Measurements from ENCODE around the gene CHST15.

Gene CHST15

DNA sequence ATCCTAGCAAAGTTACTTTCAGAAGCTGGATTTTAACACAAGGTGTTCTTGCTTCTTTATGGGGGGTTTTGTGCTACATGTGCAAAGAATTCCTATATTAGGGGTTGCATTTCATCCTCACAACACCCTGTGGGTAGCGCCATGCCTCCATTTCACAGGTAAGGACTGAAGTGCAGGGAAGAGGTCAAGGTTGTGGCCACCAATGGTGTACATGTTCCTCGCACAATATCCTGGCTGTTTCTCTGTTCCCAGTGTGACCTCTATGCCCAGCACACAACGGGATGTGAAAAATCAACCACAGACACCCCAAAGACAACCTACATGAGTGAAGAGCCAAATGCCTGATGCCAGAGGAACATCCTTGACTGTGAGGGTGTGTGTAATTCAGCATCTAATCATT lies 80.8 kb downstream of the CHST15 start:
- peaks cover 19 to 32% of the 10 kb centered on the region in 2 experiments for H3K4me1 ChIP-seq (ENCODE audit: control insufficient read depth in 1 of 2, insufficient read depth in 1 of 2, low read depth in 1 of 2, low read length in 1 of 2)
- H3K36me3 ChIP-seq: peaks cover 98% of the 10 kb centered on the region
- TF ChIP-seq CTCF (IDR thresholded peaks at IDR 0.05): no peak
- H3K9me3 ChIP-seq: no peaks in the 10 kb centered on the region
- no peak overlapping the region for H3K4me3 ChIP-seq (ENCODE audit: low read depth in 1 of 2, low read length in 1 of 2)
- peak overlapping the region; percentile 39 for H3K27ac ChIP-seq
- H3K27me3 ChIP-seq: no peaks in the 10 kb centered on the region

GRCh38 chr10:124012066-124012465 lies 81.3 kb downstream of the CHST15 start:
- Histone ChIP-seq H3K9me3 (no peaks in the 10 kb centered on the region), H3K27ac (peak overlapping the region; percentile 39), H3K4me3 (ENCODE audit: low read depth in 1 of 2, low read length in 1 of 2) (no peak overlapping the region), H3K27me3 (no peaks in the 10 kb centered on the region), H3K36me3 (peaks cover 98% of the 10 kb centered on the region), H3K4me1 (ENCODE audit: control insufficient read depth in 1 of 2, insufficient read depth in 1 of 2, low read depth in 1 of 2, low read length in 1 of 2) (peaks cover 19 to 32% of the 10 kb centered on the region in 2 experiments)
- TF ChIP-seq CTCF (IDR thresholded peaks at IDR 0.05): no peak

- peaks cover 98% of the 10 kb centered on the region for H3K36me3 ChIP-seq
- H3K4me3 ChIP-seq (ENCODE audit: low read depth in 1 of 2, low read length in 1 of 2): no peak overlapping the region
- H3K27me3 ChIP-seq: no peaks in the 10 kb centered on the region
- peak overlapping the region; percentile 39 for H3K27ac ChIP-seq
- H3K9me3 ChIP-seq: no peaks in the 10 kb centered on the region
- no peak for TF ChIP-seq CTCF (IDR thresholded peaks at IDR 0.05)
- H3K4me1 ChIP-seq (ENCODE audit: control insufficient read depth in 1 of 2, insufficient read depth in 1 of 2, low read depth in 1 of 2, low read length in 1 of 2): peaks cover 19 to 31% of the 10 kb centered on the region in 2 experiments
Observed at GRCh38 chr10:124011464-124011863, 81.9 kb downstream of the CHST15 start.

GRCh38 chr10:124010563-124011131 lies 82.8 kb downstream of the CHST15 start:
- no peak for TF ChIP-seq CTCF (IDR thresholded peaks at IDR 0.05)
- Histone ChIP-seq H3K9me3 (no peaks in the 10 kb centered on the region), H3K27ac (peak overlapping the region; percentile 39), H3K4me3 (ENCODE audit: low read depth in 1 of 2, low read length in 1 of 2) (no peak overlapping the region), H3K4me1 (ENCODE audit: control insufficient read depth in 1 of 2, insufficient read depth in 1 of 2, low read depth in 1 of 2, low read length in 1 of 2) (peaks cover 19 to 23% of the 10 kb centered on the region in 2 experiments), H3K36me3 (peaks cover 98% of the 10 kb centered on the region), H3K27me3 (no peaks in the 10 kb centered on the region)

DNA sequence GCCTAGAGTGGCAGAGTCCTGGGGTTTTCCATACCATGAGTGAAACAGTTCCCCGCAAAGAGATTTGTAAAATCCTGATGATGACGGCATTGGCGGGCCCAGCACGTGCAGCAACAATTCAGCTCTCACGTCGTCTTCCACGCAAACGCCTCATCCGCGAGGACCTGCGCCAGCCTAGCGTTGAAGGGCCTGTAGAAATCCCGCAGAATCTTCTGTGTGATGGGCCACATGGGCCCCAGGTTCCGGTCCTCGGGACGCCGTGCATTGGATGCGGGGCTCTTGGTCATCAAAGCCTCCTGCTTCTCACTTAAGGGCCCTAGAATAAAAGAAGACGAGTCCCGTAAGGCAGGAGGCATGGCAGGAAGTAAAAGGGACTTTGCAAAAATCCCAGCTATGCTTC lies 83.4 kb downstream of the CHST15 start:
- no peaks in the 10 kb centered on the region for H3K9me3 ChIP-seq
- peaks cover 100% of the 10 kb centered on the region for H3K36me3 ChIP-seq

More for the DNA sequence above, 83.4 kb downstream of the CHST15 start:
- no peak for TF ChIP-seq CTCF (IDR thresholded peaks at IDR 0.05)
- H3K27ac ChIP-seq: peak overlapping the region; percentile 39
- H3K4me1 ChIP-seq (ENCODE audit: control insufficient read depth in 1 of 2, insufficient read depth in 1 of 2, low read depth in 1 of 2, low read length in 1 of 2): peaks cover 13 to 17% of the 10 kb centered on the region in 2 experiments
- no peaks in the 10 kb centered on the region for H3K27me3 ChIP-seq
- no peak overlapping the region for H3K4me3 ChIP-seq (ENCODE audit: low read depth in 1 of 2, low read length in 1 of 2)
